ENCODE results near the gene ATAT1.
"Not testable (repeated sequence)": the region's sequence is repeated elsewhere in the genome, so short reads cannot be mapped to it uniquely, and the experiment has no call there.

The ATAT1 gene

DNA sequence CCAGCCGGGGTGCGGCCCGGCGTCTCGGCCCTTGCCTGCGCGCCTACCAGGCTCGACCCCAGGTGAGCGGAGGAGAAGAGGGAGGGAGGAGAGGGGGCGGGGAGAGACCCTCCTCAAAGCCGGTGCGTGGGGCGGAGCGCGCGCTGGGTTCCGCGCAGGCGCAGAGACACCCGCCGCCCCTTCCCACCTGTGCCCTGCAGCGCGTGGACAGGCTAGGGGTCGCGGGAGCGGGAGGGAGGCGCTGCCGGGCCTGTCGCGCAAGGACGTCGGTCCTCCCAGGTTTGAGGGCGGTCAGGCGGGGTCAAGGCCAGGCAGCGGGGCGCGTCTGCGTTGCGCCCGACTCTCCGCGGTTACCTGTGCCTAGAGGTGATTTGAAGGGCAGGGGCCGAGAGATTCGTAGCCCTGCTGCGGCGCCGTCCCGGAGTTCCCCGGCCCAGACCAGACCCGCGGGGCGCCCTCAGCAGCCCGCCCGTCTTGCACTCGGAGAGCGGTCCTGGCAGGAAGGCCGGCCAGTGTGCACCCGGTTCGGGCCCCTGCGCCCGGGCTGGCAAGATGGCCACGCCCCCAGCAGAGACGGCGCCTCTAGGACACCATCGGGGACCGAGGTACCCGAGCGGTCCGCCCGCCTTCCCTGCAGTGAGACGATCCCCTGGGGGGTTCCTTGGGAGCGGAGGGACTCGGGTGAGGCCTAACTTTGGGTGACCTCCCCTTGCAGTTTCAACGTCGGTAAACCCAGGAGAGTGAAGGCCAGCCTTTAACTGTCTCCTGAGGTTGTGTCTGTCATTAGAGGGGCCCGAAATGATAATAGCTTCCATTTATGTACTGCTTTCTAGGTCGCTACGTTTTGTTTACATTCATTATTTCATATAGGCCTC is 20.8 kb downstream of the ATAT1 start:
- DNase-seq = peak in 55 of 58 donors; percentile 24 to 95 (median 77)

DNA sequence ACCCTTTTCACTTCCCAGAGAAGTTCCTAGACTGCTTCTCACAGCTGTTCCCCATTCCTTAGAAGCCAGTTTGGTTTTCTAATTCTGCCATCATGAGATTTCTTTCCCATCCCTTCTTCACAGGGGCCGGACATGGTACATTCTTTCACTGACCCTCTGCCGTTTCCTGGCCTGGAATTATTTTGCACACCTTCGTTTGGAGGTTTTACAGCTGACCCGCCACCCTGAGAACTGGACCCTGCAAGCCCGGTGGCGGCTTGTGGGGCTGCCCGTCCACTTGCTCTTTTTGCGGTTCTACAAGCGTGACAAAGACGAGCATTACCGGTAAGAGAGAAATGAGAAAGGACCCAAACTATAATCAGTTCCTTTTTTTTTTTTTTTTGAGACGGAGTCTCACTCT is 24.5 kb downstream of the ATAT1 start:
- no peak for DNase-seq

DNA sequence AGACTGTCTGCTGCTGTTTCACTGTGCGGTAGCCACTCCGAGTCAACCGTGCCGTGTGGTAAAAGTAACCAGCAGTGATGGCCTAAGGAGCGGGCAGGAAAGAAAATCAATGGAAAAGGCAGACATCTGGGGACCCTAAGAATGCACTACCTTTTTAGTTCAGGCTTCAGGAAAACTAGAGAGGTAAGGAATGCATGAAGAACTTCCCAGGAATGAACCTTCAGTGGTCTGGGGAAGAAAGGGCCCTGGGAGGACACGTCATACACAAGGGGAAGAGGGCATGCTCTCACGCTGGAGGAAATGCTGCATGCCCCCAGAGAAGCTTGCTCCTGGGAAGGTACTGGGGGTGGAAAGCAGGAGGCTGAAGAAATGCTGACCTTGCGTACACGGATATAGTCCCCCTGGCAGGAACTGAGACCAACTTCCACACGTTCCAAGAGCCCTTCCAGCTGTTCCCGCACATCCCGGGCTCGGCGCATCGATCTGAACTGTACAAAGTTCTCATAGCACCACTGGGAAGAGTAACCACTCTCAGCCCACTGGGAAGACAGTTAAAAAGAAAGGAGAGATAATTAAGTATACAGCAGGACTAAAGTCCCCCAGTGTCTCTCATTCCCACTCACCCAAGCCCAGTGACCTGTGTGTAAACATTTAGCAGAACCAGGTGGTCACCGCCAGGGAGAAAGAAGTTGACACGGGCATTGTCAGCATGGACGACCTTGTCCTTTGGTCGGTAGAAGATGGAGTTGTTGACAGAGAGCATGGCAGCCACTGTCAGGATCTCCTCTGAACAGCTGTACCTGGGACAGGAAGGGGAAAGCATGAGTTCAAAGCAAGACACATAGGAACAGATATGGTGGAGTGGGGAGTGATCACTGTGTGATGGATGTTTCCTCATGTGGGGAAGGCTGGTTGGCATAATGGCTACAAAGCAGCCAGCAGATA is 28.4 kb downstream of the ATAT1 start:
- no peak for DNase-seq

DNA sequence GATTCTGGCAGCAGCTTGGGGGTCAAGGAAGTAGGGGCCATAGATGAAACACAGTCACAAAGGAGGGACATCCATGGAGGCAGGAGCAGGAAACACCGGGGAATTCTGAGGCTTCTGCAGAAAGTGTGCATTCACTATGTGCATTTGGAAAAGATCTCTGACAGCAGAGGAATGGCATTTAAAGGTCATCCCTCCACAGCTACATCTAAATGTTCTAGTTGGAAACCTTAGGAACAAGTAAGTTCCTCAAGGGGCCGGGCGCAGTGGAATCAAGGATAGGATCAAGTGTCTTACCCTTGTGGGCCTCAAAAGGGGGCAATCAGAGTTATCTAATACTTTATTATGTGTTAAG is 29.0 kb downstream of the ATAT1 start:
- no peak for DNase-seq

DNA sequence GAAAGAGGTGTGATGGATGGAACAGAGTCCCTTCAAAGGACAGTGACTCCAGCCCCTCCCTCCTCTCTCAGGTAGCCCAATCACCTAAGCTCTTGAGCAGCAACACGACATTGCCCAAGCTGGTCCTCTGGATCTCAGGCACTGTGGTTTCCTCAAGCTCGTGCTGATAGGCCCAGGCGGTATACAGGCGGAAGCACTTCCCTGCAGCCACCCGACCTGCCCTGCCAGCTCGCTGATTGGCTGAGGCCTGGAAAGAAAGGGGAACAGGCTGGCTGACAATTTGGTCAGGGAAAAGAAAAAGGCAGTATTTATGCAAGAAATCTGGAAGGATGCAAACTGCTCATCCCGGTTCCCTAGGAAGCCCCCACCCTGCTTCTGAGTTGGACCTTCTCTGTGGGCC is 29.8 kb downstream of the ATAT1 start:
- DNase-seq = peak in 1 of 58 donors; percentile 1

DNA sequence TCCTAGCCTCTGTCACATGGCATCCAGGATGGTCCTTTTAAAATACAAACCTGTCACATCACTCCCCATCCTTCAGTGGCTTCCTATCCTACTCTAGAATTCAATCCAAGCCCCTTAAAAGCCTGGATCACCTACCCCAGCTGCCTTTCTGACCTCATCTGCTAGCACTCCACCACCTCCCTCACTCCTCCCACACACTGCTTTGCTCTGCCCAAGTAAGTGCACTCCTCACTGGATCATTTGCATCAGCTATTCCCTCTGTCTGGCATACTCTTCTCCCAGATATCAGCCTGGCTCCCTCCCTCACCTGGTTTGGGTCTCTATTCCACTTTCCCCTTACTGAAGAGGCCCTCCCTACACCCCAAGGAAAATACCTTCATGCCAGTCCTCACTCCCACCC is 30.8 kb downstream of the ATAT1 start:
- DNase-seq = peak in 1 of 58 donors; percentile 2

DNA sequence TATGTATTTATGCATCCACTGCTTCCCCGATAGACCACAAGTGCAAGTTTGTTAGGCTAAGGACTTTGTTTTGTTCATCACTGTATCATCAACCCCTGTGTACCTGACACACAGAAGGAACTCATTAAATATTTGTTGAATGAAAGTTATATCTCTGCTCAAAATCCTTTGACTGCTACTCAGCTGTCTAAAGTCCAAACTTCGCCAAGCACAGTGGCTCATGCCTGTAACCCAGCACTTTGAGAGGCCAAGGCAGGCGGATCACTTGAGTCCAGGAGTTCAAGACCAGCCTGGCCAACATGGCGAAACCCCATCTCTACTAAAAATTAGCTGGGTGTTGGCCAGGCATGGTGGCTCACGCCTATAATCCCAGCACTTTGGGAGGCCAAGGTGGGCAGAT is 31.2 kb downstream of the ATAT1 start:
- DNase-seq = not testable (repeated sequence)

DNA sequence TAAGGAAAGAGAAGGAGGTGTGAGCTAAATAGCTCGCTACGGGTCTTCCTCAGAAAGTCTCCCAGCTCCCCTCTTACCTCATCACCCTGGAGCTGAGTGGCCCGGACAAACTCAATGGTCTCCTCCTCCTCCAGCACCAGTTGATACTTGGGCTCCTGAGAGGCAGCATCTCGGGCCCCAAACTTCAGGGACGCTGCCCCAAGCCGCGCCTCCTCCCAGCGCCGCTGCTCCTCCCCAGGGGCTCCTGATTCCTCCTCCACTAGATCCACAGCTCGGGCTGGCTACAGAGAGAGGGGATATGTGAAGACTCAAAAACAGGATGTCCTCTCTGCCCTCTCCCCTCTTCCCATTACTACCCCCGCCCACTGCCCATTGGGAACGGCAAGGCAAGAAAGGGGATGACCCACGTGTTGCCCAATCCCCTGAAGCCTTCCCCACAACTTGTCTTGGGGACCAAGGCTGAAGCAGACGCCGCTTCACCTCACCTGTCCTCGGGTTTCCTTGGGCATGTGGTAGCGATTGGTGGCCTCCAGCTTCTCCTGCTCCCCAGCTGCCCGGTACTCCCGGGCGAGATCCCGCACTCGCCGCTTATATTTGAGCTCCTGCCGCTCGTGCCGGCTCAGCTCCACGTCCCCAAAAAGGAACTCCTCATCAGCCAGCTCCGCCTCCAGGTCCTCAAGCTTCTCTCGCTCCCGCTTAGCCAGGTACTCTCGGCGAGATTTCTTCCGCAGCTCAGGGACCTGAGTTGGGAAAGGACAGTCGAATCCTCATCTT is 38.5 kb downstream of the ATAT1 start:
- no peak for DNase-seq

DNA sequence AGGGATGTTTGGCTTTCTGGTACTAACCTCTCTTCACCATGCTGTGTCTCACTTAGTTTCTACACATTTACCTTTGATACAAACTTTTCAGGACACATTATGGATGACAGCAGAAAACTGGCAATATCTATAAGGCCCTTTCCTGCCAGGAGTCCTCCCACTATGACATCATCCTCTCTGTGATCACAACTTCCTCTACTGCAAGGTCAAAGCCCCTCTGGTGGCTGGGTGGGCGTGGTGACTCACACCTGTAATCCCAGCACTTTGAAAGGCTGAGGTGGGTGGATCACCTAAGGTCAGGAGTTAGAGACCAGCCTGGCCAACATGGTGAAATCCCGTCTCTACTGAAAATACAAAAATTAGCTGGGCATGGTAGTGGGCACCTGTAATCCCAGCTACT is 39.6 kb downstream of the ATAT1 start:
- not testable (repeated sequence) for DNase-seq

DNA sequence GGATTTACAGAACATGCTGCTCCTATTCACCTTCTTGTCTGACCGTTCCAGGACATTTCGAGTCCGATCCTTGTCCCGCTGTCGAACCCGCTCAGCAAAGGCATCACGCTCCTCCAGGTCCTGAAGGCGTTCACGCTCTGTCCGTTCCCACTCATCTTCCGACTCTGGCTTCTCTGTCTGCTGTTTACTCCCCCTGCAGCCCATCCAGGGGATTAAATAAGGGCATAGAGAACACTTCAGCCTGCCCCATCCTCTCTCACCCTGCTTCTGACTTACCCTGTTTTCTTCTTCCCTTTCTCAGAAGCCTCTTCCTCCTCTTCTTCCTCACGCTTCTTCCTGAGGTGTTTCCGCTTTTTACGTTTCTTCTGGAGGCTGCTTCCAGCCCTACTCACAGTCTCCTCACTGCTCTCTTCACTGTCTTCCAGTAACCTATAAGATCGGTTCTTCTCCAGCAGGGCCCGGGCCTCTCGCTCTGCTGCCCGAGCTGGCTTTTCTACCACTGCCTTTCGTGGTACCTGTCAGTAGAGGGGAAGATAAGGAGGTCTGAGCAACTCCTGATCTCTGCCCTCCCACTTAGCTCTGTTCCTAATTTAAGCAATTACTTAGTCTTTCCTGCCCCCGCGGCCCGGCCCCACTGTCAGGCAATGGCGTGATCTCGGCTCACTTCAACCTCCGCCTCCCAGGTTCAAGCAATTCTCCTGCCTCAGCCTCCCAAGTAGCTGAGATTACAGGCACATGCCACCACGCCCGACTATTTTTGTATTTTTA is 44.3 kb downstream of the ATAT1 start:
- no peak for DNase-seq

DNA sequence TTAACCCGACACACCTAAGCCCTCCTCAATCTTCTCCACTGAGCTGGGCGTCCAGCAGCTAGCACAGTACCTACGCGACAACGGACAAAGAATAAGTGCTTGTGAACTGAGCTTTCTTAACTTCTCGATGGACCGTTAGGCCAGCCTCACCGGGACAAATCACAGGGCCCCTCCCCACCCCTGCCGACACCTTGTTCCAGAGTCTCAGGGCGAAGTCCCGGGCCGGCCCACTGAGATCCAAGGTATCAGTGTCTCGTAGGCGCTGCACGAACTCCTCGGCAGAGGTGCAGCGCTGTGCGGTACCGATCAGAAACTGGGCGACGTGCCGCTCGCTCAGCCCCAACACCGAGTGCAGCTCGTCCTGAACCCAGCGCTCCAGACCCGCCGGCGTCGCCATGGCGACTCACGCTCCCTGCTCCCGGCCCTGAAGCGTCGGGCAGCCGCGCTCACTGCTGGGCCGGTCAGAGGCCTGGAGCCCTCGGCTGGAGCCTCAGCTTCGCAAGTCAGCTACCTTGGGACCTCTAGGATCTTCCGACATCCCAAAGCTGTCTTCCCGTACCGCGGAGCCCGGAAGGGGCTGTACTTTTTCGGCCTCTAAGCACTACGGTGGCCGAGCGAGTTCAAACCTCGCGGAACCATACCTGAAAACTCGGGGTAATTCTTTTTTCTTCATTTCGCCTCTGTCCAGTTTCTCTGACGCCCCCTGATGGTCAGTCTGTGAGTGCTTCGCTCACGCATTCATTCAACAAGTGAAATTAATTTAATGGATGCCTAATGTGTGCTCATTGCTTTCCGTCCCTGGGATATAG is 46.0 kb downstream of the ATAT1 start, which contains the start of gene DHX16:
TSS of gene DHX16 (minus strand) at position 562 of the 809 bp plus-strand sequence. CDS start at position 397, 165 bp downstream.
- peak in 57 of 58 donors; percentile 48 to 94 (median 83) for DNase-seq

DNA sequence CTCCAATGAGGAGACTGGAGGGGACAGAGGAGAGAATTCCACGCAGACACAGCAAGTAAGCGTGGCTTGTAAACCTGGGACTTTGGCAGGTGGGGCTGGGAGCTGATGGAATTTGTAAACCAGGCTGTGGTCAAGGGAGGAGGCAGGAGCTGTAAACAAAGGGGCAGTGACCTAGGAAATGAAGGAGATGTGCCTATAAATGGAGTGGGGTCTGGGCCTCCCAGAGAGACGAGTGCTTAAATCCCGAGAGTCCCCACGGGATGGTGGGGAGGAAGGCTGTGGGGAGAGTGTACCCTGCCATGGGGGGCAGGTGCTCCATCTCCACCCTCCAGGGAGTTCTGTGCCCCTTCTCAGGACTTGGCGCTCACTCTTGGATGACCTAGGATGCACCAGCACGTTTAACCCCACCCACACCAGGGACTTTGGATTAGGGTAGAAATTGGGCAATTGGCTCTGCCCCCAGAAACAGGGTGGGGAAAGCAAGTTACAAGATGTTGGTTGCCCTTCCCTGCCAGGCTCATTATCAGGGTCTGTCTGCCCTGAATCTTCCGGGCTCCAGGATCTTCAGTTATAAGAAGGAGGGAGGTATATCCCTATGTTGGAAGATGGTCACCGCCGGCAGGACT is 50.1 kb downstream of the ATAT1 start:
- no peak for DNase-seq

DNA sequence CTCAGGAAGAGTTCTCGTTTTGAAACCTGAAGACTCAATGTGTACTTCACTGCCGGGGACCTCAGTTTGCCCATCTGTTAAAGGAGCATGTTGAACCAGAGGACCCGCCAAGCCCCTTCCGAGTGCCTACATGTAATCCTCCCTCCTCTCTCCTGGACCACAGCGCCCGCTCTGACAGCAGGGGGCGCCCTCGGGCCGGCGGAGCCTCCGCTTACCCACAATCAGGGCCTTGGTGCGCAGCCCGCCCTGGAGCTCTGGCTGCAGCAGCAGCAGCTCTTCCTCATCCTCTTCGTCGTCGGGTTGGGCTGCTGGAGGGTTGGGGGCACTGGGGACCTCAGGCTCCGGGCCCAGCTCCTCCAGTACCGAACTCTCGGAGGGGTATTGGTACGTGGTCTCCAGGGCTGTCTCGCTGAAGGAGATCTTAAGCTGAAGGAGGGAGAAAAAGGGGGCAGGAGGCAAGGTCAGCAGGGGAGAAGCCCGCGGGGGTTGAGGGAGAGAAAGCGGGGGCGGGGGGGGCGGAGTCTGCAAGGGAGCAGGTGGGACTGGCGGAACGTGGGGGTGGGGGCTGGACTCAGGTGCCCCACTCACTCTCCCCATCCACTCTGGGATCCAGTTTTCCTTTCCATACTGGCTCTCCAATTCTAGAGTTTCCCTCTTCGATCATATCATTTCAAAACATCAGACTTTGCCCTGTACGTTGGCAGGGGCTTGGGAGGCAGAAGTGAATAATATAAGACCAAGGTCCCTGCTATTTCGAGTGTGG is 52.5 kb downstream of the ATAT1 start:
- peak in 55 of 58 donors; percentile 29 to 87 (median 70) for DNase-seq

DNA sequence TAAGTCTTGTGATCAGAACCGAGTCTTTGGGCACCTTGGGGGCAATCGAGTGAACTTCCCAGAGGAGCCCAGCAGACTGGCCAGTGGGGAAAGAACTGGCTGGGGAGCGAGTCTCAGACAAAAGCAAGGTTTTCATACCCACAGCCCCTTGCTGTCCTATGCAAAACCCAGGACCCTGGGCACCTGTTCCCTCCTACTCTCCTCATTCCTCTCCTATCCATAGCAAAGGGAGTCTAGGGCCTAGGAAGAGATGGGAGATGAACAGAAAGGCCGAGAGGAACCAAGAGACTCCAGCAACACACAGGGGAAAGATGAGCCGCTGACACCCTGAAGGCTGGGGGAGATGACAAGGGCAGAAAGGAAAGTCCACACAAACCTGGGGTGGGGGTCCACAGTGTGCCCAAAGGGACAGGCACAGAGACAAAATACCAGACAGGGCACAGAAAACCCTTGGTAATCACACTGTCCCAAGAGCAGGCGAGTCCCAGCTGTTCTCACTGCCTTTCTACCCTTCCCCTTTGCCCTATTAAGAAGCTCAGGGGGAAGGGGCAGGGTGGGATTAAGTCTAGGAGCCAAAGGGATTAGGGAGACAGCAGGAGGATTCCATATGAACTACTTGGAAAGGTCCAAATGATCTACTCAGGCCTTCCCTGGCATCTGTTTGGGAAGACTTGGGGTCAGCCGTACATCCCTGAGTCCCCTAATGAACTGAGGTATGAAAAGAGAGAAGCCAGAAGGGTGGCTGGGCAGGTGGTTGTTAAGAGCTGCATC is 53.3 kb downstream of the ATAT1 start:
- no peak for DNase-seq

DNA sequence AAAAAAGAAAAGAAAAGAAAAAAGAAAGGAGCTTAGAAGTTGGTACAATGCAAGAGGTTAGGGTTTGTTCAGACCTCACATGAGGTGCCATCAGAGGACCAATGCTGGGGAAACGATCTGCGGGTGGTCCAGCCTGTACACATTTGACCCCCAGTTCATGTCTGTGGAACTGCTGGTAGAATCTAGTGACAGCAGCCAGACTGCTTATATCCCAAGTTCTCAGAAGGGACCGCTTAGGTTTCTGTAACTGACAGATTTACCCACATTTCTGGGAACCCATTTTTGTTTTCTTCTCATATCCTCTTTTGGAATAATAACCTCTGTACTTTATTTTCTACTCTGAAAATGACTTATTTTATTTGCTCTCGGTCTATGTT is 55.1 kb downstream of the ATAT1 start:
- no peak for DNase-seq

DNA sequence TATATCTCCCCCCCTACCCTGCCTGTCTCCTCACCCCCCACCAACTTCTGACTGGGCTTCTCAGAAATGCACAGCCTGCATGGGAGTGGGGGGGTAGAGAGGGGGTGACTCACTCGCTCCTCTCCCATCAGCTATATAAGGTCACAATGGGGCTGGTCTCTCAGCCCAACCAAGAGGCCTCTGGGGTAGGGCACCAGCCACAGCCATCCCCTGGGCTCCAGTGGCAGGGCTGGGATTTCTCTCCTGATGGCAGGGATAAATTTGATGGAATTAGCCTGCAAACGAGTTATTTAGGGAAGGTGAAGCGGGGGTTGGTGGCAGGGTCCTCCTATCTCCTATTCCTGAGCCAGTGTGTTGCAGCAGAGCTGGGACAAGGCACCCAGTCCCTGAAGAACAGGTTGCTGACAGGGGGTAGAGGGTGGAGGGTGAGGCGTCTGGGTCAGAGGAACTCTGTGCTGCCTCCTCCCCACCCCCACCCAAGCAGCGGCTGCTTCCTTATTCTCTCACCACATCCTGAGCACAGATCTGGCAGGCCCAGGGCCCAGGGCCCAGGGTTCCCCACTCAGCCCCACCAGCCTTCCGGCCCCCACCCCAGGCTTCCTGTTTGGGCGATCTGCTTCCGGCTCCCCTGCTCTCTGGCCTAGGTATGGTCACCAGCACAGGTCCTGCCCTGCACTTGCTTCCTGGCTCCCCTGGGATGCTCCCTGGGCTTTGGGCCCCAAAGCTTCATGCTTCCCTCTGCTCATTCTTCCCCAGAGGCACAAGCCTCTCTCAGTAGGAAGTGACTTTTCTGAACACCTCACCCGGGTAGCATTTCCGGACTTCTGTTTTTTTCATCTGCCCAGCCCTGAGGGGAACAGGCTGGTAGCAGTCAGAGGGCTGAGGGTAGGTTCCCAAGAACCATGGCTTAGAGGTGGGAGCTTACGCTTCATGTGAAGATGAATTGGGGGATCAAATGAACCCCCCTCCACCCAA is 55.8 kb downstream of the ATAT1 start:
- peak in 43 of 58 donors; percentile 7 to 68 (median 36) for DNase-seq
